IgD-negative memory B cell (primary cell): ENCODE results near the gene MGMT. TPM values are rescaled to one million over a fixed set of nuclear protein-coding genes. Genes with fewer than 3 reads are reported as not detected.
A peak's percentile ranks its signal among the peaks of the same experiment; 100 is the strongest.

Experiments used
- H3K27ac Mint-ChIP-seq, 3 donors: one replicate each; pipeline ENCODE4 v1.8.0; 2020 to 2022; ENCODE audit warnings: mild to moderate bottlenecking in 3 of 3, mixed read lengths in 3 of 3, moderate library complexity in 1 of 3
- H3K27me3 Mint-ChIP-seq: one replicate; pipeline ENCODE4 v1.8.0; 2021; ENCODE audit warnings: mixed read lengths
- H3K36me3 Mint-ChIP-seq: one replicate; pipeline ENCODE4 v1.8.0; 2020; ENCODE audit warnings: mild to moderate bottlenecking, mixed read lengths
- H3K4me1 Mint-ChIP-seq, 3 donors: one replicate each; pipeline ENCODE4 v1.8.0; 2020 to 2022; ENCODE audit warnings: mixed read lengths in 3 of 3, mild to moderate bottlenecking in 1 of 3
- H3K4me3 Mint-ChIP-seq, 4 donors: one replicate each; pipeline ENCODE4 v1.8.0; 2020 to 2022; ENCODE audit warnings: mild to moderate bottlenecking in 4 of 4, mixed read lengths in 4 of 4, moderate library complexity in 3 of 4
- H3K9me3 Mint-ChIP-seq, 3 donors: one replicate each; pipeline ENCODE4 v1.8.0; 2020 to 2021; ENCODE audit warnings: mixed read lengths in 3 of 3, mild to moderate bottlenecking in 1 of 3
- polyA plus RNA-seq: library from polyadenylated mRNA; unstranded; fragments of 300-500 nt; fragmentation: Illumina TruSeq; gene quantifications from one replicate; pipeline ENCODE4 v1.2.3, GENCODE V29; 2021

Gene MGMT
- polyA plus RNA-seq, 1 donor from 2014 or later: 35.1 TPM

GRCh38 chr10:129530581-129530980 lies 63.5 kb downstream of the MGMT start:
- Mint-ChIP-seq H3K36me3 (peaks cover 11% of the 10 kb centered on the region), H3K4me1 (peaks cover 5 to 23% (median 8%) of the 10 kb centered on the region in 3 donors), H3K27ac (no peak overlapping the region), H3K4me3 (no peak overlapping the region), H3K27me3 (no peaks in the 10 kb centered on the region), H3K9me3 (peaks cover 0 to 6% (median 4%) of the 10 kb centered on the region in 3 donors)

GRCh38 chr10:129531195-129531968 lies 64.3 kb downstream of the MGMT start:
- Mint-ChIP-seq H3K27me3 (no peaks in the 10 kb centered on the region), H3K36me3 (peaks cover 11% of the 10 kb centered on the region), H3K9me3 (peaks cover 0 to 6% (median 4%) of the 10 kb centered on the region in 3 donors), H3K27ac (no peak overlapping the region), H3K4me3 (no peak overlapping the region), H3K4me1 (peaks cover 5 to 23% (median 8%) of the 10 kb centered on the region in 3 donors)

GRCh38 chr10:129531969-129532660 lies 65.1 kb downstream of the MGMT start:
- no peaks in the 10 kb centered on the region for H3K27me3 Mint-ChIP-seq
- H3K36me3 Mint-ChIP-seq: peaks cover 14% of the 10 kb centered on the region
- no peak overlapping the region for H3K27ac Mint-ChIP-seq
- peak overlapping the region in 1 of 4 donors; percentile 70 for H3K4me3 Mint-ChIP-seq
- peaks cover under 1 to 6% (median 4%) of the 10 kb centered on the region in 3 donors for H3K9me3 Mint-ChIP-seq
- peaks cover 5 to 23% (median 12%) of the 10 kb centered on the region in 3 donors for H3K4me1 Mint-ChIP-seq

- Mint-ChIP-seq H3K4me1 (peaks cover 5 to 23% (median 15%) of the 10 kb centered on the region in 3 donors), H3K4me3 (peak overlapping the region in 2 of 4 donors; percentile 35 to 79), H3K9me3 (peaks cover 3 to 4% (median 4%) of the 10 kb centered on the region in 3 donors), H3K27me3 (no peaks in the 10 kb centered on the region), H3K36me3 (peaks cover 15% of the 10 kb centered on the region), H3K27ac (peak overlapping the region in 1 of 3 donors; percentile 73)
These were observed 65.8 kb downstream of the MGMT start for GRCh38 chr10:129532838-129533237.

- H3K9me3 Mint-ChIP-seq: peaks cover 2 to 4% (median 4%) of the 10 kb centered on the region in 3 donors
These were observed 66.2 kb downstream of the MGMT start for GRCh38 chr10:129533281-129533680.

GRCh38 chr10:129534826-129535225 lies 67.8 kb downstream of the MGMT start:
- Mint-ChIP-seq H3K36me3 (peaks cover 15% of the 10 kb centered on the region), H3K9me3 (peaks cover 0 to 4% (median 0%) of the 10 kb centered on the region in 3 donors), H3K4me3 (no peak overlapping the region), H3K27me3 (no peaks in the 10 kb centered on the region), H3K4me1 (peaks cover 5 to 21% (median 15%) of the 10 kb centered on the region in 3 donors), H3K27ac (peak overlapping the region in 1 of 3 donors; percentile 18)

More at GRCh38 chr10:129533281-129533680, 66.2 kb downstream of the MGMT start:
- Mint-ChIP-seq H3K4me1 (peaks cover 5 to 23% (median 15%) of the 10 kb centered on the region in 3 donors), H3K27me3 (no peaks in the 10 kb centered on the region), H3K4me3 (peak overlapping the region in 1 of 4 donors; percentile 35), H3K36me3 (peaks cover 14% of the 10 kb centered on the region), H3K27ac (peak overlapping the region in 1 of 3 donors; percentile 73)

GRCh38 chr10:129536336-129536735 lies 69.3 kb downstream of the MGMT start:
- Mint-ChIP-seq H3K27me3 (no peaks in the 10 kb centered on the region), H3K4me3 (no peak overlapping the region), H3K4me1 (peaks cover 2 to 15% (median 15%) of the 10 kb centered on the region in 3 donors), H3K36me3 (peaks cover 13% of the 10 kb centered on the region), H3K9me3 (peaks cover 0 to 4% (median 2%) of the 10 kb centered on the region in 3 donors), H3K27ac (no peak overlapping the region)

- peaks cover 0 to 4% (median 2%) of the 10 kb centered on the region in 3 donors for H3K9me3 Mint-ChIP-seq
- H3K27ac Mint-ChIP-seq: no peak overlapping the region
- H3K4me3 Mint-ChIP-seq: no peak overlapping the region
- H3K4me1 Mint-ChIP-seq: peaks cover 2 to 15% (median 14%) of the 10 kb centered on the region in 3 donors
- H3K36me3 Mint-ChIP-seq: peaks cover 12% of the 10 kb centered on the region
- no peaks in the 10 kb centered on the region for H3K27me3 Mint-ChIP-seq
These were observed 70.1 kb downstream of the MGMT start for GRCh38 chr10:129537151-129537550.

GRCh38 chr10:129538236-129538635 lies 71.2 kb downstream of the MGMT start:
- peaks cover 0 to 4% (median 2%) of the 10 kb centered on the region in 3 donors for H3K9me3 Mint-ChIP-seq
- H3K4me3 Mint-ChIP-seq: no peak overlapping the region
- H3K27ac Mint-ChIP-seq: no peak overlapping the region
- H3K27me3 Mint-ChIP-seq: no peaks in the 10 kb centered on the region
- H3K36me3 Mint-ChIP-seq: peaks cover 12% of the 10 kb centered on the region
- H3K4me1 Mint-ChIP-seq: peaks cover 0 to 7% (median 5%) of the 10 kb centered on the region in 3 donors

- H3K36me3 Mint-ChIP-seq: peaks cover 12% of the 10 kb centered on the region
- H3K27me3 Mint-ChIP-seq: no peaks in the 10 kb centered on the region
- H3K27ac Mint-ChIP-seq: peak overlapping the region in 1 of 3 donors; percentile 69
- H3K4me1 Mint-ChIP-seq: peaks cover 0 to 7% (median 0%) of the 10 kb centered on the region in 3 donors
- no peak overlapping the region for H3K4me3 Mint-ChIP-seq
- peaks cover 0 to 4% (median 2%) of the 10 kb centered on the region in 3 donors for H3K9me3 Mint-ChIP-seq
These were observed 74.2 kb downstream of the MGMT start for GRCh38 chr10:129541200-129541599.

- Mint-ChIP-seq H3K27me3 (no peaks in the 10 kb centered on the region), H3K36me3 (peaks cover 9% of the 10 kb centered on the region), H3K4me3 (no peak overlapping the region), H3K9me3 (peaks cover 0 to 4% (median 2%) of the 10 kb centered on the region in 3 donors), H3K4me1 (peaks cover 0 to 5% (median 0%) of the 10 kb centered on the region in 3 donors), H3K27ac (no peak overlapping the region)
These were observed 74.9 kb downstream of the MGMT start for GRCh38 chr10:129541748-129542487.

GRCh38 chr10:129542589-129542988 lies 75.5 kb downstream of the MGMT start:
- H3K27me3 Mint-ChIP-seq: no peaks in the 10 kb centered on the region
- H3K27ac Mint-ChIP-seq: no peak overlapping the region
- H3K4me3 Mint-ChIP-seq: no peak overlapping the region
- H3K9me3 Mint-ChIP-seq: peaks cover 0 to 2% (median 0%) of the 10 kb centered on the region in 3 donors
- no peaks in the 10 kb centered on the region for H3K4me1 Mint-ChIP-seq
- H3K36me3 Mint-ChIP-seq: peaks cover 5% of the 10 kb centered on the region

GRCh38 chr10:129544205-129545202 lies 77.5 kb downstream of the MGMT start:
- peaks cover 0 to 7% (median 1%) of the 10 kb centered on the region in 3 donors for H3K4me1 Mint-ChIP-seq
- no peak overlapping the region for H3K4me3 Mint-ChIP-seq
- H3K27me3 Mint-ChIP-seq: no peaks in the 10 kb centered on the region
- peaks cover 0 to 2% (median 0%) of the 10 kb centered on the region in 3 donors for H3K9me3 Mint-ChIP-seq
- peaks cover 2% of the 10 kb centered on the region for H3K36me3 Mint-ChIP-seq
- H3K27ac Mint-ChIP-seq: no peak overlapping the region
